PFSK-1 (cell line): ENCODE results near the gene OXNAD1.

Source experiments
- FOXP2 ChIP-seq: optimal IDR thresholded peaks from 2 replicates; pipeline ENCODE3; 2011; ENCODE audit warnings: borderline replicate concordance, control low read depth, inconsistent platforms; ENCODE audit not compliant: insufficient read depth; ENCODE audit errors: extremely low read length, extremely low read depth
- POLR2AphosphoS5 ChIP-seq: IDR thresholded peaks from 2 replicates; pipeline ENCODE4 v1.6.1; 2012; ENCODE audit warnings: low read depth, mild to moderate bottlenecking, control low read depth, low read length, moderate library complexity
- REST ChIP-seq, 2 experiments: IDR thresholded peaks; 2 replicates each; pipeline versions ENCODE4 v1.6.1 to v1.8.0; 2011 to 2012; ENCODE audit warnings: low read depth in 2 of 2, low read length in 2 of 2, control low read depth in 1 of 2, inconsistent platforms in 1 of 2, mild to moderate bottlenecking in 1 of 2, moderate library complexity in 1 of 2; ENCODE audit not compliant: insufficient read depth in 1 of 2
- SIN3A ChIP-seq: IDR thresholded peaks from 2 replicates; pipeline ENCODE4 v1.6.1; 2012; ENCODE audit warnings: mild to moderate bottlenecking, low read length, moderate library complexity, borderline replicate concordance; ENCODE audit not compliant: insufficient read depth
- TAF1 ChIP-seq: IDR thresholded peaks from 2 replicates; pipeline ENCODE4 v1.6.1; 2012; ENCODE audit warnings: low read length, control low read depth, borderline replicate concordance; ENCODE audit not compliant: insufficient read depth

OXNAD1 gene

GRCh38 chr3:16252243-16252978 lies 12.6 kb upstream of the OXNAD1 start:
- TF ChIP-seq SIN3A (no peak), FOXP2 (no peak), REST (IDR thresholded peaks at IDR 0.05; ENCODE audit: insufficient read depth in 1 of 2, low read depth in 2 of 2, low read length in 2 of 2) (no peak), POLR2AphosphoS5 (no peak), TAF1 (no peak)

GRCh38 chr3:16252988-16253387 lies 12.0 kb upstream of the OXNAD1 start:
- TF ChIP-seq TAF1, result no peak
- no peak for TF ChIP-seq POLR2AphosphoS5
- TF ChIP-seq SIN3A, result no peak
- TF ChIP-seq REST (IDR thresholded peaks at IDR 0.05; ENCODE audit: insufficient read depth in 1 of 2, low read depth in 2 of 2, low read length in 2 of 2), result no peak
- no peak for TF ChIP-seq FOXP2

- TF ChIP-seq REST (IDR thresholded peaks at IDR 0.05; ENCODE audit: insufficient read depth in 1 of 2, low read depth in 2 of 2, low read length in 2 of 2), result no peak
- TF ChIP-seq SIN3A, result no peak
- TF ChIP-seq TAF1, result no peak
- TF ChIP-seq POLR2AphosphoS5, result no peak
- no peak for TF ChIP-seq FOXP2
Measured at GRCh38 chr3:16253601-16254000, 11.4 kb upstream of the OXNAD1 start.

GRCh38 chr3:16254916-16255315 lies 10.1 kb upstream of the OXNAD1 start:
- TF ChIP-seq REST (IDR thresholded peaks at IDR 0.05; ENCODE audit: insufficient read depth in 1 of 2, low read depth in 2 of 2, low read length in 2 of 2), result no peak
- TF ChIP-seq FOXP2, result no peak
- no peak for TF ChIP-seq TAF1
- TF ChIP-seq SIN3A, result no peak
- no peak for TF ChIP-seq POLR2AphosphoS5

GRCh38 chr3:16255326-16255725 lies 9.7 kb upstream of the OXNAD1 start:
- TF ChIP-seq SIN3A (no peak), POLR2AphosphoS5 (no peak), FOXP2 (no peak), TAF1 (no peak), REST (IDR thresholded peaks at IDR 0.05; ENCODE audit: insufficient read depth in 1 of 2, low read depth in 2 of 2, low read length in 2 of 2) (no peak)
